Central memory CD8-positive, alpha-beta T cell (primary cell): Measurements from ENCODE around the gene DIAPH2.

Source experiments
- ATAC-seq: fragments of 150-1000 bp; cut with Tn5 transposase; replicated peaks from 2 replicates; pipeline ENCODE4 v1.10.0; 2022; ENCODE audit warnings: mild to moderate bottlenecking, moderate FRiP score, moderate number of reproducible peaks; ENCODE audit not compliant: poor library complexity, severe bottlenecking; ENCODE audit errors: extremely low read depth
- DNase-seq, 2 donors: peaks; one replicate each; pipeline ENCODE4 v3.0.0; 2021; ENCODE audit warnings: low spot score in 2 of 2
- H3K27ac Mint-ChIP-seq: one replicate; pipeline ENCODE4 v1.8.0; 2022; ENCODE audit warnings: low read depth, mild to moderate bottlenecking, moderate library complexity, mixed read lengths
- H3K27me3 Mint-ChIP-seq: one replicate; pipeline ENCODE4 v1.8.0; 2022; ENCODE audit warnings: mixed read lengths
- H3K36me3 Mint-ChIP-seq: one replicate; pipeline ENCODE4 v1.8.0; 2022; ENCODE audit warnings: mild to moderate bottlenecking, moderate library complexity, mixed read lengths; ENCODE audit not compliant: insufficient read depth
- H3K4me1 Mint-ChIP-seq: one replicate; pipeline ENCODE4 v1.8.0; 2022; ENCODE audit warnings: mixed read lengths
- H3K4me3 Mint-ChIP-seq: one replicate; pipeline ENCODE4 v1.8.0; 2022; ENCODE audit warnings: mild to moderate bottlenecking, moderate library complexity, mixed read lengths
- H3K9me3 Mint-ChIP-seq: one replicate; pipeline ENCODE4 v1.8.0; 2022; ENCODE audit warnings: mixed read lengths

Gene DIAPH2

DNA sequence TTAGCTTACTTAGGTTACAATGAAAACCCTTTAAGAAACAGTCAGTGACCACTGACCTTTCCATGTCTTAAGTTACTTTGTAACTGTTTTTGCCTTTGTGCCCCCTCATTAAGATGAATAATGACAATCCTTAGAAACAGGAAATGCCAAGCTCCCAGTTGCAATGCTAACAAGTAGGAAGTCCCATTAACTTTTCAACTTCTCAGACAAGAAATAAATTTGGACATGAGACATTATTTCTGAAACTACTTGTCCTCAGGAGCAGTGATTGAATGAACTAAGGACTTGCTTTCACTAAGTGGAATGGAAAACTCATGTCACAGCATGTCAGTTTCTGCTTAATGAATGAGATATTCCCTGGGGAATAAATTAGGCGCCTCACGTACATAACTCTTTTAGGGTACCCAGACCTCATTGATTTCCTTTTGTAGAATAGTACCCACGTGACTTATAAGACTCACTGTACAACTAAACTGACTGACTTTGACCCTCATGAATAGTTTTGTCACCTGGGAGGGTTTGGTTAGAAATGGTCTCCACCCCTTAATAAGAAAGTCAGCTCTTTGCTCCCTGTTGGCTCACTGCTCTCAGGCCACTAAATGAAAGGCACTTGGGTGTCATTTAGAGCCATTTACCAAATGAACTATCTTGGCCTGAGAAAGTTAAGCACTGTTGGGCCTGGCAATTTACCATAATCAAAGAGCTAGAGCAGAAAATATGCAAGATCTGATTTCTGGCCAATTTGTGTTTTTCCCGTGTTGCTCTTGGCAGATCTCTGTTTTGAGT lies 582.9 kb downstream of the DIAPH2 start:
- Mint-ChIP-seq H3K27ac (no peak overlapping the region), H3K9me3 (no peaks in the 10 kb centered on the region), H3K36me3 (peaks cover 5% of the 10 kb centered on the region), H3K4me3 (no peak overlapping the region), H3K27me3 (no peaks in the 10 kb centered on the region), H3K4me1 (no peaks in the 10 kb centered on the region)
- DNase-seq (no peak), ATAC-seq (no peak)

- H3K4me1 Mint-ChIP-seq: no peaks in the 10 kb centered on the region
- H3K27ac Mint-ChIP-seq: no peak overlapping the region
These were observed 583.6 kb downstream of the DIAPH2 start for GRCh38 chrX:97268182-97268680.

GRCh38 chrX:97284531-97284930 lies 599.9 kb downstream of the DIAPH2 start:
- Mint-ChIP-seq H3K4me3 (no peak overlapping the region), H3K4me1 (no peaks in the 10 kb centered on the region), H3K36me3 (peaks cover 2% of the 10 kb centered on the region), H3K27me3 (no peaks in the 10 kb centered on the region), H3K9me3 (no peaks in the 10 kb centered on the region), H3K27ac (no peak overlapping the region)
- no peak for DNase-seq
- no peak for ATAC-seq

More at GRCh38 chrX:97268182-97268680, 583.6 kb downstream of the DIAPH2 start:
- Mint-ChIP-seq H3K36me3 (peaks cover 5% of the 10 kb centered on the region), H3K9me3 (no peaks in the 10 kb centered on the region), H3K27me3 (no peaks in the 10 kb centered on the region), H3K4me3 (no peak overlapping the region)
- no peak for DNase-seq
- no peak for ATAC-seq

- Mint-ChIP-seq H3K27me3 (no peaks in the 10 kb centered on the region), H3K9me3 (no peaks in the 10 kb centered on the region), H3K27ac (no peak overlapping the region), H3K4me1 (no peaks in the 10 kb centered on the region), H3K36me3 (peaks cover 2% of the 10 kb centered on the region), H3K4me3 (no peak overlapping the region)
- no peak for DNase-seq
- no peak for ATAC-seq
These were observed 605.6 kb downstream of the DIAPH2 start for GRCh38 chrX:97290199-97290598.

DNA sequence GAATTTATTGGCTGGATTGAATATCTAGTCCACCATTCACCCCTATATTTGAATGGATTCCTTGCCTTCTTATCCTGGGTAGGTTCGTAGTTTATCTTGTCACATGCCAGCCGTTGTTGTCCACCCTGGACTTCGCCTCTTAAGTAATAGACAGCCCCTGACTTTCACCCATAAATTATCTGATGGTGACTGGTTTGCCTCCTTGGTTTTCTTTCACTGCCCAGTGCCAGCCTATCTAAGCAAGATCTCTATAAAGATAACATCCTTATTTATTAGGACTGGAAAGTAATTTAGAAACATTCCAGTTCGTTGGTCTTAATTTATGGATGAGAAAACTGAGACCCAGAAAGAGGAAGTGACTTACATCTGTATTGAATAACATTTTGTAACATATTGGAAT lies 609.4 kb downstream of the DIAPH2 start:
- Mint-ChIP-seq H3K4me3 (no peak overlapping the region), H3K27me3 (no peaks in the 10 kb centered on the region), H3K36me3 (no peaks in the 10 kb centered on the region), H3K9me3 (no peaks in the 10 kb centered on the region), H3K4me1 (no peaks in the 10 kb centered on the region), H3K27ac (no peak overlapping the region)
- ATAC-seq (no peak), DNase-seq (no peak)

DNA sequence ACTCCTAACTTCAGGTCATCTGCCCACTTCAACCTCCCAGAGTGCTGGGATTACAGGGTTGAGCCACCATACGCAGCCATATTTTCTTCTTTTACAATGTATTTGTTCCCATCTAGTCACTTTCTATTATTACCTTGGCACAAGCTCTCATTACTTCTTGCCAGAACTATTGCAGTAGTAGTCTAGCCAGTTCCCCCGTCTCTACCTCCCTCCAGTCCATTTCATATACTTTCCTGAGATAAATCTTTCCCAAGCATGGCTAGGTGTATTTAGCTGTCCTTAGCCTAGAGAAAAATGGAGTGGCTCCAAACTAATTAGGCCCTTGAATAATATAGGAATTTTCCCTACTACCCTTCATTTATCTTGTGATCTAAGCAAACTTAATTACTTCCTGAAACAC lies 611.3 kb downstream of the DIAPH2 start:
- Mint-ChIP-seq H3K4me3 (no peak overlapping the region), H3K27ac (no peak overlapping the region), H3K9me3 (no peaks in the 10 kb centered on the region), H3K4me1 (no peaks in the 10 kb centered on the region), H3K27me3 (no peaks in the 10 kb centered on the region), H3K36me3 (no peaks in the 10 kb centered on the region)
- no peak for ATAC-seq
- DNase-seq: no peak

DNA sequence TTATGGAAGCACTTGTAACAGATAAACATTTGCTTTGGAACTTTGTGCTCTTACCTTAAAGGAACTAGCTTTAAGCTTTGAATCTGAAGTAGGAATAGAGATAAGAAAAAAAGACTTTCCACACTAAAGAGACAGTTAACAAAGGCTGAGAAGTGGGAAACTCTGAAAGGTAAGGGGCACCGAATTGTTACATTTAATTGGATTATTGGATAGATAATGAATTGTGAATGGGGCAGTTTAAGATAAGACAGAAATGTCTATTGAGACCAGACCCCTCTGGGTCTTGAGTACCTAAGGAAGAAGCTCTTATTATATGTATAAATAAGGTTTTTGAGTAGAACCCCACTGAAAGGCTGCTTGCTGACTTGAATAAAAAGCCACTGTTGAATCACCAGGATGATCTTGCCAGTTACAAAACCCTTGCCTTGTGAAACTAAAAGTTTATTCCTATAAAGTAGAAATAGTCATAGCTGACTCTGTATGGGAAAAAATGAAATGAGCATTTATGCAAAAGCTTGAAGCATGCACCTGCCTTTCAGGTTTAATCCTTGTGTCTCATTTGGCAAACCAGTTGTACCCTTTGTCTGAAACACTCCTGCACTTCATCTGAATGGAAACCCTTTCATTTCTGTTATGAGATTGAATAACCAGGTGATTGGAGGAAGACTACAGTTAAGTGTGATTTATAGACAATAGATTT lies 622.3 kb downstream of the DIAPH2 start:
- H3K36me3 Mint-ChIP-seq: peaks cover 2% of the 10 kb centered on the region

DNA sequence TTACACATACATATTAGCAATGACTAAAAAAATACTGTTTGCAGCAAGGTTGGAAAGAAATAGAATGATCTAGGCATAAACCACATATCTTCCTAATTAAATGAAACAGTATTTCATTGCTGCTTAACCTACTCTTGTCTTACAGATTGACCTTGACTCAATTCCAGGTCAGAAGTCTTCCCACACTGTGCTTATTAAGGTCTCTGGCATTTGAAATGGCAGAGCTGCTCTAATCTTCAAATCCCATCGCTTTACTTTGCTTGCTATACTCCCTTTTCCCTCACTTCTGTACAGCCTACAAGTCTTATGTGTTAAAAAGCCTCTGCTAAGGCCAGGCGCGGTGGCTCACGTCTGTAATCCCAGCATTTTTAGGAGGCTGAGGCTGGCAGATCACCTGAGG lies 623.5 kb downstream of the DIAPH2 start:
- no peaks in the 10 kb centered on the region for H3K9me3 Mint-ChIP-seq
- no peak overlapping the region for H3K27ac Mint-ChIP-seq
- no peak for ATAC-seq
- H3K4me3 Mint-ChIP-seq: no peak overlapping the region
- no peaks in the 10 kb centered on the region for H3K27me3 Mint-ChIP-seq
- no peaks in the 10 kb centered on the region for H3K4me1 Mint-ChIP-seq
- no peak for DNase-seq
- H3K36me3 Mint-ChIP-seq: peaks cover 2% of the 10 kb centered on the region

More for the DNA sequence above, 622.3 kb downstream of the DIAPH2 start:
- no peak overlapping the region for H3K27ac Mint-ChIP-seq
- ATAC-seq (no peak), DNase-seq (no peak)
- H3K4me3 Mint-ChIP-seq: no peak overlapping the region
- no peaks in the 10 kb centered on the region for H3K4me1 Mint-ChIP-seq
- no peaks in the 10 kb centered on the region for H3K27me3 Mint-ChIP-seq
- no peaks in the 10 kb centered on the region for H3K9me3 Mint-ChIP-seq

DNA sequence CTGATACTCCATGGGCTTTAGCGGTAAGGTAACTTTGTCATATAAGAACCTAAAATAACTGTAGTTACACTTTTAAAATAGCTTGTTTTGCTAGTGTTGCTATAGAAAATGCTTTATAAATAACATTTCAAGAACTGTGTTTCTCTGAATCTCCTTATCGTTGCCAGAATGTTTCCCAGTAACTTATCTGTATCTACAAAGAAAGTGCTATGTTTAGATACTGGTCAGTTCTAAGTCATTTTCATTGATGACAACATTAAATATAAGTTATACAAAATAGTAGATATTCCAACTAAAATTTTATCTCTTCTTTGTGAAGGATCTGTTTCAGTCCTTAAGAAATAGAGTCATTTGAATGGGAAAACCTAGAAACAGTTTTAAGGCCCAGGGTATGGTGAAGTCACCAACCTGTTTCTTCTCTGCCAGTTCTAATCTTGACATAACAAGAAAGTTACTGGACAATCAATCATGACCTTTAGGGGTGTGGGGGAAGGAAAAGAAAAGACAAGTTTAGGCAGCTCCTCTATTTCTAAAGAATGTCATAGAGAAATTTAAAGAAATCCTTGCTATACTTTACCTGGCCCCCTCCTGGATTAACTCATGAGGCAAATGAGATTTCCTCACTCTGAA lies 625.0 kb downstream of the DIAPH2 start:
- Mint-ChIP-seq H3K27me3 (no peaks in the 10 kb centered on the region), H3K4me1 (no peaks in the 10 kb centered on the region), H3K4me3 (no peak overlapping the region), H3K27ac (no peak overlapping the region), H3K9me3 (no peaks in the 10 kb centered on the region), H3K36me3 (peaks cover 2% of the 10 kb centered on the region)
- DNase-seq (no peak), ATAC-seq (no peak)

GRCh38 chrX:97310373-97310772 lies 625.7 kb downstream of the DIAPH2 start:
- no peak for DNase-seq
- no peak for ATAC-seq
- H3K9me3 Mint-ChIP-seq: no peaks in the 10 kb centered on the region
- H3K4me1 Mint-ChIP-seq: no peaks in the 10 kb centered on the region
- no peak overlapping the region for H3K4me3 Mint-ChIP-seq
- peaks cover 2% of the 10 kb centered on the region for H3K36me3 Mint-ChIP-seq
- no peak overlapping the region for H3K27ac Mint-ChIP-seq
- no peaks in the 10 kb centered on the region for H3K27me3 Mint-ChIP-seq

DNA sequence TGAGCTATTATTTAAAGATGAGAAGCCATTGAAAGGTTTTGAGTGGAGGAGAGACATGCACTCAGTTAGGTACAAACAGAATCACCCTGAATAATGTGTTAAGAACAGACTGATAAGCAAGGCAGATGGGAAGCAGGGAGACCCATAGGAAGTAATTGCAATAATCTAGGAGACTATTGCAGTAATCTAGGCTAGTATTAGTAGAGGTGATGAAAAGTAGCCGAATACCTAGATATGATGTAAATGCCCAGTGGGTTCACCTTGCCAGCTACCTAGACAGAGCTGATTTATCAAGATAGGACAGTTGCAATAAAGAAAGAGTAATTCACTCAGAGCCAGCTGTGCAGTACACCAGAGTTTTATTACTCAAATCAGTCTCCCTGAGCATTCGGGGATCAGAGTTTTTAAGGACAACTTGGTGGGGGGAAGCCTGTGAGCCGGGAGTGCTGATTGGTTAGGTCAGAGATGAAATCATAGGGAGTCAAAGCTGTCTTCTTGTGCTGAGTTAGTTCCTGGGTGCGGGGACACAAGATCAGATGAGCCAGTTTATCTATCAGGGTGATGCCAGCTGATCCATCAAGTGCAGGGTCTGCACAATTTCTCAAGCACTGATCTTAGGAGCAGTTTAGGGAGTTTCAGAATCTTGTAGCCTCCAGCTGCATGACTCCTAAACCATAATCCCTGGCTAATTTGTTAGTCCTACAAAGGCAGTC lies 626.6 kb downstream of the DIAPH2 start:
- H3K4me1 Mint-ChIP-seq: no peaks in the 10 kb centered on the region
- DNase-seq (no peak), ATAC-seq (no peak)
- H3K36me3 Mint-ChIP-seq: peaks cover 2% of the 10 kb centered on the region
- no peaks in the 10 kb centered on the region for H3K27me3 Mint-ChIP-seq
- no peak overlapping the region for H3K4me3 Mint-ChIP-seq
- no peaks in the 10 kb centered on the region for H3K9me3 Mint-ChIP-seq
- no peak overlapping the region for H3K27ac Mint-ChIP-seq

DNA sequence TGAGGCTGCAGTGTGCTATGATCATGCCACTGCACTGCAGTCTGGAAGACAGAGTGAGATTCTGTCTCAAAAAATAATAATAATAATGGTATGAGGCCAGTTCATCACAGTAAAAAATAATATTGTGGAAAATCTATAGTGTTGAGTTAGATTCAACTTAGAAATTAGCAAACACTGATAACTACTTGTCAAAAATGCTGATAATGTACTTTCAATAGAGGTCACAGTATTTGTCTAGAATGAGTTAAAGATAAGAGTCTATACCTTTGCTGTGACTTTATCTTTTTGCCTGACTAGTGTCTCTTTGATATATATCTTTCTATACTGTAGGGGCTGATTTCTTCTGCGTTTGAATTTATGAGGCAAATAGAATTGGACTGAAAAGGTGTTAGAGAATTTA lies 629.7 kb downstream of the DIAPH2 start:
- no peak for DNase-seq
- H3K4me3 Mint-ChIP-seq: no peak overlapping the region
- no peaks in the 10 kb centered on the region for H3K9me3 Mint-ChIP-seq
- no peak overlapping the region for H3K27ac Mint-ChIP-seq
- no peaks in the 10 kb centered on the region for H3K36me3 Mint-ChIP-seq
- H3K27me3 Mint-ChIP-seq: no peaks in the 10 kb centered on the region
- ATAC-seq: no peak
- no peaks in the 10 kb centered on the region for H3K4me1 Mint-ChIP-seq
